ENCODE results near the gene ATP8A1.
"Not testable (repeated sequence)": the region's sequence is repeated elsewhere in the genome, so short reads cannot be mapped to it uniquely, and the experiment has no call there.

Gene ATP8A1

DNA sequence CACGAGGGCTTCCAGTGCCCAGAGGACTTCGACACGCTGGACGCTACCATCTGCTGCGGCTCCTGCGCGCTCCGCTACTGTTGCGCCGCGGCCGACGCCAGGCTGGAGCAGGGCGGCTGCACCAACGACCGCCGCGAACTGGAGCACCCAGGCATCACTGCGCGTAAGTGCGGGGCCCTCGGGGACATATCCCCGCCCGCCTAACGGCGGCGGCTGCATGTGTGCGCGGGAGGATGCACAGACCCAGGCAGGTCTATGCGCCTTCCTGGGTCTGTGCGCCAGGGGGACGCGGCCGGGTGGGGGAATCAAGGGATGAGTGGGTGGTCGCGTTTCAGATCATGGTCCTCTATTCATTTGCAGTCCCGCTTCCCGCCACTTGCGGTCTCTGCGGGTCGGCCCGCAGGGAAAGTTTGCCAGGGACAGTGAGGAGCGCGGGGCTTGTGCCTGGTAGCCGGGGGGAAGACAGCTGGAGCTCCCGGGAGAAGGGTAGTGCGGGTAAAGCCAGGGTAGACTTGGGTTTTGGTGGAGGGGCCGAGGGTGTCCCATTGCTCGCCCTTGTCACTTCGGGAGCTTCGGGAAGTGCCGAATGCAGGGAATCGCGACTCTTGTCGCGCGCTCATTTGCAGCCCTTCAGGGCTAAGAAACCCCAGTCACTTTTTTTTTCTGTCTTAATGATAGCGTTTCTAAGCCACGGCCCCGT, 258.6 kb downstream of the ATP8A1 start:
- DNase-seq = no peak

DNA sequence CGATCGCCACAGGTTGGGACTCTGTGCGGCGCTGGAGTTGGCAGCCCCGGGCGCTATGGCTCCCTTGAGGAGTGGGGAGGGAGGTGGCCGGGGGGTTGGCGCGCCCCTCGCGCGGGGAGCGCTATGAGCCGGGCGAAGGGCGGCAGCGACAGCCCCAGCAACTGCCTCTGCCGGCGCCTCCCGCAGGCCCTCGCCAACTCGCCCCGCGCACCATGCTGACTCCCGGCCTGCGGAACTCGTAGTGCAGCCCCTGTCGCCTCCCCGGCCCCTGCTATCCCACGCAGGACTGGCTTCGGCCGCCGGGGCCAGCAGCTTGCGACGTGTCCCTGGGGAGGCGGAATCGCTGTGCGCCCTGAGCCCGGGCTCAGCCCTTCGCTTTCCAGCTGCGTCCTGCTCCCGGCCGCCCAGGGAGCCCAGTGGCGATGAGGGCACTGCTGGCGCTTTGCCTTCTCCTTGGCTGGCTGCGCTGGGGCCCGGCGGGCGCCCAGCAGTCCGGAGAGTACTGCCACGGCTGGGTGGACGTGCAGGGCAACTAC, 259.2 kb downstream of the ATP8A1 start:
- no peak for DNase-seq

DNA sequence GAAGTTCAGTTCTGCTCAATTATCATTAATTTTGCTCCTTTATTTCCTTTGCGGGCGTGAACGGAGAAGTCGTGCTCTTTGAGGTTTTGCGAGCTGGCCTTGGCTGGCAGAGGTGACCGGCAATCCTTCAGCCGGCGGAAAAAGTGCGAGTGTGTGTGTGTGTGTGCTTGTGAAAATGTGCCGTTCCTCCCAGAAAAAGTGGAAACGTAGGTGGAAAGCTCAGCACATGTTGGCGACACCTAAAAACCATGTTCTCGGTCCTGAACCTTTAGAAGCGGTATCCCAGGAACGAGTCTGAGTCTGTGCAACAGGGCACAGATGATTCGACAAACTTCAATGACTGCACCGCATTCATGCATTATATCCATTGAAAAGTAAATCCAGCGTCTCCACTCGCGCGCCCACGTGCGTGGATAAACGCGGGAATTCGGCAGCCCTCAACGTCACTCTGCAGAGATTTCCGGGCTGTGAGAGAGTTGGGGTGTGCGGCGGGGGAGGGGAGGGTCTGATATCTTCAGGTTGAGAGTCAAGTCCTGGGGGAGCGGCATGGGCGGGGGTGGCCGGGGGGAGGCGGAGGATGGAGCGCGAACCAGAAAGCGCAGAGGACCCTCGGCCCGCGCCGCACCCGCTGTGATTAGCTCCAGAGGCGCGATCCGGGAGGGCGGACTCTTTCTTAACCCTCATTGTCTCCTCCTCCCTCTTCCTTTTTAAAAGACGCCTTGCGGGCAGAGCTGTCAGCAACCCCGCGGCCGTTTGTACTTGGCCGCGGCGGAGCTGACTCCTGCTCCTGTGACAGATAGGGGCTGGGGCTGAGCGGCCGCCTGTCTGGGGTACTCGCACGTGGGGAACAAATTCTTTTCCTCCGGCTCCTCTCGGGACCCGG, 259.9 kb downstream of the ATP8A1 start, which contains the start of gene SHISA3:
Gene SHISA3 (plus strand): TSS at position 737 of the 883 bp plus-strand sequence. CDS start 569 bp downstream, outside the sequence.
- DNase-seq = no peak

DNA sequence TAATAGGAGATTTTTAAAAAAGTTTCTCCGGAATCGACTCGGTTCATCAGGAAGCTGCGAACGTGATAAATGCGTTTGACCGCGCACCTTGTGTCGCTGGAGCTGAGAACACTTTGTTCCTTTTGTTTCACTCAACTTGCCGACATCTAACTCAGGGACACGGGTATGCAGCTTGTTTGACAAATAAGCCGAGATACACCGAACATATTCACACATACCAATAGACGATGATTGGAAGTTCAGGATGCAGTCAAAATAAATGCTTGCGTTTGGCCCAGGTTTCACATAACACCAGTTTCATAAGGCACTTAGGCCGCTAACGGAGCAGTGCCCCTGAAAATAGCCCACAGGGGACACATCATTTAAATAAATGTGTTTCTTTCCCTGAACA, 260.5 kb downstream of the ATP8A1 start:
- DNase-seq = no peak

DNA sequence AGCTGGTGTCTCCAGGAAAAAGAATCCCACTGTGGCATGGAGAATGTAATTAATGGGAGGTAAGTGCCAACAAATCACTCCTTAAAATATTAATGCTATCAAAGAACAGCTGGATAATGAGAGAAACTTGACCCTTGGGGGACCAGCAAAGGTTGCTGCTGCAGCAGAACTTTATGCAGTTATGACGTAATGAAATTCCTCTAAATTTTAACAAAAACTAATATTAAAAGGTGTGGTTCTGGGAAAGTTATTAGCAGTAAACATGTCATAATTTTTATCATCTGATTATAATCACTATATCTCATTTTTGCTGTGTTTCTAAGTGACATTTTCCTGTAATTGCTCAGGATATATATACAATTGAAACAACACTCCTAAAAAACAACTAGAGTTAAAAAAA, 261.3 kb downstream of the ATP8A1 start:
- DNase-seq = no peak

DNA sequence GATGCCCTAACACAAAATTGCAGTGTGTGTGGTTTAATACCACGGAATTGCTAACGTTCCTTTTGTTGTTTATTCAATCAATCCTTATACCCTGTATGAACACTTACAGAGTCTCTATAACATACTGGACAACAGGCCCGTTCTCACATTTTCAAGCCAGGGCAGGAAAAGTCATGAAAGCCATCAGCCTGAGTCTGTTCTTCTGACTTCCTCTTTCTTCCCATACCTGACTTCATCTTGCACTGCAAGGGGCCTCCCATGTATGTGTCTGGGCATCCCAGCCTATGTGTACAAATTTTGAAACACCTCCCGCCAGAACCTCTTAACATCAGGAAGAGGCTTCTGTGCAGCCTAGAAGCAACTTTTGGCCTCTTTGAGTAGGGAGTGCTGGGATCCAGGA, 264.5 kb downstream of the ATP8A1 start:
- DNase-seq = no peak

DNA sequence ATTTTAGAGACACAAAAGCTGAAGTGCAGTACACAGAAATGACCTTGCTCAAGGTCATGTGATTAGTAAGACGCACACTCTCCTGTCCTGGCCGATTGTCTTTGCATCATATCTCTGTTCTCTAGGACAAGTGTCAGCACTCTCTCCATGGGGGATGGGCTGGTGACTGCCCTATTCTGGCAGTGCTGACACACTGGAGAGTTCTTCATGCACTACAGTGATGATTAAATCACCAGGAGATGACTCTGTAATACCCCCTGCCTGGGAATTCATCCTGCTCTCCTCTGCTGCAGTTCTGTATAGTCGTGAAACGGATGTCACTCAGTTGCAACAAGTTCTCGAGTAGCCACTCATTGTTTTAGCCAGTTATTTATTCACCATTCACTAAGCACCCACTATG, 264.9 kb downstream of the ATP8A1 start:
- no peak for DNase-seq

DNA sequence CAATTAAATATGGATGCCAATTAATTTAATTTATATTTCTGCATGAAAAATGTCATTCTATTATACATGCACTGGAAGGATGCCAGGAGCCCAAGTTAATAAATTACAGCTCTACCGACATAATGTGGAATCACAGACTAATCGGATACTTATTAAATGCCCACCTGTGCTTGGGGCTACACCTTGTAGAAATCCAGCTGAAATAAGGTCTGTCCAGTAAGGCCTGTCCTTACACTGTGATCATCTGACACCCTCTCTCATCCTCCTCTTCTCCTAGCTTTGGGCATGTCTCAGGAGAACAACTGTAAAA, 265.6 kb downstream of the ATP8A1 start:
- no peak for DNase-seq

DNA sequence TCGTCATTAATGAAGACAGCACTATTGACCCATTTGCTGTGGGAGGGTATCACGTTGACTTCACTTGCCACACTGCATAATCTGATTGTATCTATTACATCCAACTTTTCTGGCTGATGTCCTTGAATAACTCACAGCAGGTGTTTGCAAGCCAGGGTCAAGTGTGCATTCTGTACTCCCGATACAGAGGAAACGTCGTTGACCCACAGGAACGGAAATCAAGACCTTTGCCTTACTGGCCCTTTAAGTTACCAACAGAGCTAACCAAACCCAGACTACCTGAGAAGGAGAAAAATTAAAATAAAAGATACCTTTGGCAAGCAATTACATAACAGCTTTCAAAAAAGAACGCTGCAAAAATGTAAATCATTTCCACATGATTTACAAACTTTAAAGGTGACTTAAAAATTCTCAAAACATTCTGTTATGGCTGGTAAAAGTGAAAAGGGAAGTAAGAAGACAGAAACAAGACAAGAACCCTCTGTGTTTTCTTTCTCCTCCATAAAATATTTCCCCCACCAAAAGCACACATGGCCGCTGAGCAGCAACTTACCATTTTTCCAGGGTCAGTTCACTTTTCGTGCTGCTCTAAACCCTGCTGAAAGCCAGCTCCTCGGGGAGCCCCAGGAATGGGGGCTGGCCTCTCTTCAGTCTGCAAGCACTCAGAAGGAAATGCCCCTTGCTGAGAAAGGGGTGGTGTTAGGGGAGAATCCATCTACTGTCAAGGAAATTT, 266.1 kb downstream of the ATP8A1 start:
- DNase-seq = no peak

DNA sequence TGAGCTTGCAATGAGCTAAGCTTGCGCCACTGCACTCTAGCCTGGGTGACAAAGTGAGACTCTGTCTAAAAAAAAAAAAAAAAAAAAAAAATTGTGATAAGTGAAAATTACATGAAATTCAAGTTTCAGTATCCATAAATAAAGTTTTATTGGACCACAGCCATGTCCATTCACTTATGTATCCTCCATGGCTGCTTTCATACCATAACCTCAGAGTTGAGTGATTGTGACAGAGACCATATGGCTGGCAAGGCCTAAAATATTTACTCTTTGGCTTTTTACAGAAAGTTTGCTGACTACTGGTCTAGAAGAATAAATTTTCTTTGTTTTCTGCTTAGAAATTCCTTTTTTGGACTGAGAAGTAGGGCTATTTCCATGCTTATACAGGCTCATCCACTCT, 271.4 kb downstream of the ATP8A1 start:
- no peak for DNase-seq

DNA sequence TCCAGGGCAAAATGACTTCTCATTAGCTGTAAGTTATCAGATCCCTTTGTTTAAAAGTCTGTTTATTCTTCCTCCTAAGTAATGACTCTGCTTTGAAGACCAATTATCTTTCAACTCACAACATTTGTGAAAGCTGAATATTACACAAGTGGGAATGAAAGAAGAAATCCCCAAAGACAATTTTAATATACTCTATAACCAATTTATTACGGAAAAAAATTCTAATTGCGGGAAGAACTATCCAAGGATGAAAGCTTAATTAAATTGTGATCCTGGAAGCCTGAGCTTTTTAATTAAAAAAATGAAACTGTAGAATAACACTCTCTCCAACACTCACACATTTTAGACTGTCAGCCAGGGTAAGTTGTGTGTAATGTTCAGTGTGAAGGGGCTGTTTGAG, 275.2 kb downstream of the ATP8A1 start:
- DNase-seq = no peak

DNA sequence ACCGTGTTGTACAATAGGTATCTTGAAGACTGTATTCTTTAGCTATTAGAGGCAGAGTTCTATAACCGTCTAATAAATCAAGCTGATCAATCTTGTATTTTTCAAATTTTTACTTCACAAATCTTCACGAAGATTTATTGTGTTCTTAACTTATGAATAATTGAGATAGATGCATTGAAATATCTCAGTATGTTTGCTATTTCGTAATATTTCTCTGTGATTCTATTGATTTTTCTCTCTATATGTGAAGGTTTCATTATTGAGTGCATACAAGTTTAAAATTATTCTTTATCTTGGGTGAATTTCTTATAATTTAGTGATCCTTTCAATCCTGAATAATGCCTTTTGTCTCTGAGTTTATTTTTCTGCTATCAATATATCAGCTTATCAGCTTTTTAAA, 279.4 kb downstream of the ATP8A1 start:
- no peak for DNase-seq

DNA sequence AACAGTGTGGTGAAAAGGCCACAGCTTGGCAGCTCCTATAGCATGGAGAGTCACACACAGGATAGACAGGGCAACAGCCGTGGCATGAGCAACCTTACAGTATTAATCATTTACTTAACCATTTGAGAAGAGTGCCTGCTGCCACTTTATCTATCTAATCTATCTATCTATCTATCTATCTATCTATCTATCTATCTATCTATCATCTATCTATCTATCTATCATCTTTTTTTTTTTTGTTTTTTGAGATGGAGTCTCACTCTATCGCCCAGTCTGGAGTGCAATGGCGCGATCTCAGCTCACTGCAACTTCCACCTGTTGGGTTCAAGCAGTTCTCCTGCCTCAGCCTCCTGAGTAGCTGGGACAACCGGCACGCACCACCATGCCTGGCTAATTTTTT, 284.6 kb downstream of the ATP8A1 start:
- DNase-seq = not testable (repeated sequence)

DNA sequence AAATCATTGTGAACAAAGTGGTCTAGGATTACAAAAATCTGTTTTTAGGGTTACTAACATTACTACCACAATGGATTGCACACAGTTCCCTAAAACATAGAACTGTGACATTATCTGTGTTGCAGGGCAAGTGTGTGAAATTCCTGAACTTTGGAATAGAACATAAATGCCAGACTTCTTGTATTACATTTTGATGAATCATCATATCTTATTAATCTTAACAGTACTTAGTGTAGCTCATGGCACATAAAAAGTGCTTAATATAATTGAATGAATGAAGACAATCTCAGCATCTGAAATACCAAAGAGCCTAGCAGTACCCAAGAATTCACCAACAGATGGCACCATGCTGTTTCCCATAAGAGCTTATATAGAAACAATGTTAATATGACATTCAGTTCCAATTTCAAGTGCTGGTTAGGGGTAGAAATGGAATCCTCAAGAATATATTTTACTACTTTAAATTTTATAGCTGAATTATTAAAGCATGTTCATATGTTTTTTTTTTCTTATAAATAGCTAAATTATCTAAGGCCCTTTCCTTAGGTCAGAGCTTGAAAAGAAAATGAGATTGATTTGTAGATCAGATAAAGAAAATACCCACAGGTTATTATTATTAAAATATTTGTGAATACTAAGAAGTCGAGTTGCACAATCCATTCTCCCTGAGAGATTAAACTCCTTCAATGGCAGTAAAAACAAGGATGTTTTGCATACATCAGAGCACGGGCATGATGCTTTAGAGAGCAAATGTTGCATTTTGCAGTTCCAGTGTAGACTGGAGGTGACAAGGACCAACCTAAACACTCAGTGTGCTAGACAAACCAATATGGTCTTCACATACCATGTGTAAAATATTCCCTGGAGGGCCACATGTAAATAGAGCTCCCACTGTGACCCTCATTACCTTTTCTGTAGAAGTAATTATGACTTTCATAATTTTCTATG, 285.3 kb downstream of the ATP8A1 start:
- DNase-seq = no peak

DNA sequence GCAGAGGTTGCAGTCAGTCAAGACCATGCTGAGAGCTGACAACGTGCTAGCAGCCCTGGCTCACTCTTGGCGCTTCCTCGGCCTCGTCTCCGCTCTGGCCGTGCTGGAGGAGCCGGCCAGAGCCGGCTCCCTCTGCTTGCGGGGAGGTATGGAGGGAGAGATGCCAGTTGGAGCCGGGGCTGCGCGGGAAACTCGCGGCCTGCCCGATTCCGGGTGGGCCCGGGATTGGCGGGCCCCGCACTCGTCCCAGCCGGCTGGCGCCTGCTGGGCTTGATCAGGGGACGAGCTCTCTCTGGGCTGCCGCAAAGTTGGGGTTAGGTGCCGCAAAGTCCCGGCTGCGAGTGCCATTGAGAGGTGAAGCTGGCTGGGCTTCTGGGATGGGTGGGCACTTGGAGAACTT, 287.4 kb downstream of the ATP8A1 start:
- DNase-seq = no peak

DNA sequence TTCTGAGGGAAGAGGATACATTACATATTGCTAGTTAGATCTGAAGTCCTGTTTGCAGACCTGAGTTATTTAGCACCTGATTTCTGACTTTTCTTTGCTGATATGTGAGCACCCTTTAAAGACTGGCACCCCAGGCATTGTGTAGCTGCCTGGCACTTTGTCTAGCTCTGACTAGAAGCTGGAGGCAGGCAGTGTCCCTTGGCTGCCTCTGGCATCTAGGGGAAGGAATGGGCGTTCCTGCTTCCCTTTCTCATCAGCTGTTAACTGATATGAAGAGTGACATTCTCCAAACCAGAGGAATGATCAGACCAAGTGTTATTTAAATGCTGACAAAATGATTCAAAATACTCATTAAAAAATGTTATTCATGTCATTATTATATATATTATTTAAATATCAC, 289.9 kb downstream of the ATP8A1 start:
- DNase-seq = no peak

DNA sequence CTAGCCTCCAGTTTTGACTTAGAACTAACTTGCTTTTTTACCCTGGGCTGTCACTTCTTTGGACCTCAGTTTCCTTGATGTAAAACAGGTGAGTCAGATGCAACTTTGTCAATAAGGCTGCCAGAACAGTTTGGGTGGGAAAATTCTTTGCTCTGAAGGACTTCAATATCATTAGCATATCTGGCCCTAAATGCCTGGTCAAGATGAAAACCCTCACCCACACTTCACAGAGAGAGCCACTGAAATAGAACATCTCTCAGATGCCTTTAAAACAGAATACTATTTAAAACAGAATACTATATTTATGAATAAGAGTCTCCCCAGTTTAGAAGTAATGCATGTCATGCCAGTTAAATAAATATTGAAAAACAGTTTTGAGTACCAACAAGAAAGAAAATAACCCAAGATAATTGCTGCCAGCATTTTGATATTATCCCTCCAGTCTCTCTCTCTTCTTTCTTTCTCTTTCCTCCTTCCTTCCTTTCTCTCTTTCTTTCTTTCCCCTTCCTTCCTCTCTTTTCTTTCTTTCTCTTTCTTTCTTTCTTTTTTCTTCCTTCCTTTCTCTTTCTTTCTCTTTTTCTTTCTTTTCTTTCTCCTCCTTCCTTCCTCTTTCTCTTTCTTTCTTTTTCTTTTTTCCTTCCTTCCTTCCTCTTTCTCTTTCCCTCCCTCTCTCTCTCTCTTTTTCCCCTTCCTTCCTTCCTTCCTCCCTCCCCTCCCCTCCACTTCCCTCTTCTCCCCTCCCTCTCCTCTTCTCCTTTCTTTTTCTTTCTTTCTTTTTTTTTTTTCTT, 292.4 kb downstream of the ATP8A1 start:
- DNase-seq = no peak

DNA sequence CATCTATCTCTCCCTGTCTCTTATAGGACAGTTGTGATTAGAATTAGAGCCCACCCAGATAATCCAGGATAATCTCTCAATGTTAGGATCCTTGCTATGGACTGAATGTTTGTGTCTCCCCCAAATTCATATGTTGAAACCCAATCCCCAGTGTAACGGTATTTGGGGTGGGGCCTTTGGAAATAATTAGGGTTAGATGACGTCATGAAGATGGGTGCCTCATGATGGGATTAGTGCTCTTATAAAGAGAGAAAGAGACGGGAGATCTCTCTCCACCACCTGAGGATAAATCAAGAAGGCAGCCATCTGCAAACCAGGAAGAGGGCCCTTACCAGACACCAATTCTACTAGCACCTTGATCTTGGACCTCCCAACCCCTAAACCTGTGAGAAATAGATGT, 293.3 kb downstream of the ATP8A1 start:
- no peak for DNase-seq

DNA sequence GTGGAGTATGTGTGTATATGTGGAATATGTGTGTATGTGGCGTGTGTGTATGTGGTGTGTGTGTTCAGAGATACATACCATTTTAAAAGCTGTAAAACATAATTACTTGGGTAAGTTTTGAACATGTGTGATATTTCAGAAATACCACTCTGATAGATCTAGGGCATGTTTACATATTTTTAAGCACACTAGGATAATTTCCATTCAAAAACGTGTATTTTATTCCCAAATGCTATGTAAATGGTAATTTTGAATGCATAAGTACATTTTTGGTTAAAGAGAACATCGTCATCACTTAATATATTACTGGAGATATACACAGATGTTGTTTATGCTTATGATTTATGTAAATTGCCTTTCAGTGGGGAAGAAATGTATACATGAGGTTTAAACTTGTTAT, 294.3 kb downstream of the ATP8A1 start:
- no peak for DNase-seq

DNA sequence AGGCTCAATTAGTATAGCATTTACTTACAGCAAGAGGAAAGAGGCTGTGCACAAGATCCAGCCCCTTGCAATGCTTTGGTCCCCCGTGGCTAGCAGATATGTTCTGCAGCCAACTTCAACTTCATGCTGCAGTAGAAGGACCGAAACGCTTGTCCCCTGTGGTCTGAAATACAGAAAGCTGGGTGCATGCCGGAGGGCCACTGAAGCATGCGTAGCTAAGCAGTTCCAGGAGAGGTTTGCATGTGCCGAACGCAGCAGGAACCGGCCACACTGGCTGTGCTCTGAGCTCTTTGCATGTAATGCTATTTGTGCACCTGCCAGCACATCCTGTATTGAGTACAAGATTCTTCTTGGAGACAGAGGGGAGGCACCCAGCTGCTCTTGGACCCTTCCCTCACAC, 295.4 kb downstream of the ATP8A1 start:
- DNase-seq = no peak

DNA sequence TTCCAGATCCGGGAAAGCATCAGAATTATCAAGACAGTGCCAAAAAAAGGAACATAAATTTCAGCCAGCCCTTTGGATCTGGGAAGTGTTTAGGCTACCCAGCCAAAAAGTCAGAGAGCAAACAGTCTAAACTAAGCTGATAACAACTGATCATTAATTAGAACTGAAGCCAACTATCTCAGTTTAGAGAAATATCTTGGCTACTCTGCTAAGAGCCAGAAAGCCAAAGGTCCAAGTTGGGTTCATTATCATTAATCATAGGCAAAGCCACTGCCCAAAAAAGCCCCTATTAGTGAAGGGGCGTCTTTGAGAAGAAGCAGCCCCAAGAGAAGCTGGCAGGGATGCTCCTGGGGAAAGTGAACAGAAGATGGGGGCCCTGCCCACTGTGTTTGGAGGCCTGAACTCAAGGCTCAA, 296.6 kb downstream of the ATP8A1 start:
- DNase-seq = no peak
